Rectal smooth muscle tissue (tissue), 1 donor: ENCODE data around the gene ITGA3.

Source experiments
- H3K27ac ChIP-seq: one replicate; pipeline ENCODE4 v1.7.0; 2013; ENCODE audit warnings: low read depth, low read length, inconsistent platforms
- H3K27me3 ChIP-seq: one replicate; pipeline ENCODE4 v1.7.0; 2013; ENCODE audit warnings: low read length; ENCODE audit not compliant: control insufficient read depth, insufficient read depth
- H3K36me3 ChIP-seq: one replicate; pipeline ENCODE4 v1.7.0; 2013; ENCODE audit warnings: low read length; ENCODE audit not compliant: control insufficient read depth, insufficient read depth
- H3K4me1 ChIP-seq: one replicate; pipeline ENCODE4 v1.7.0; 2013; ENCODE audit warnings: low read length; ENCODE audit not compliant: control insufficient read depth, insufficient read depth
- H3K4me3 ChIP-seq: one replicate; pipeline ENCODE4 v1.7.0; 2013; ENCODE audit warnings: low read length
- H3K9ac ChIP-seq: one replicate; pipeline ENCODE4 v1.7.0; 2013; ENCODE audit warnings: low read length

Gene ITGA3

GRCh38 chr17:50026046-50026675, 29.7 kb upstream of the ITGA3 start:
- Histone ChIP-seq H3K36me3 (no peaks in the 10 kb centered on the region), H3K9ac (no peak overlapping the region), H3K4me3 (no peak overlapping the region), H3K27me3 (peaks cover 2% of the 10 kb centered on the region), H3K27ac (no peak overlapping the region), H3K4me1 (peaks cover 7% of the 10 kb centered on the region)

- H3K4me1 ChIP-seq = peaks cover 7% of the 10 kb centered on the region
- no peaks in the 10 kb centered on the region for H3K36me3 ChIP-seq
- peaks cover 2% of the 10 kb centered on the region for H3K27me3 ChIP-seq
- no peak overlapping the region for H3K27ac ChIP-seq
- peak overlapping the region; percentile 56 for H3K4me3 ChIP-seq
- no peak overlapping the region for H3K9ac ChIP-seq
These were observed 29.1 kb upstream of the ITGA3 start for GRCh38 chr17:50026837-50027171.

- Histone ChIP-seq H3K27ac (no peak overlapping the region), H3K36me3 (no peaks in the 10 kb centered on the region), H3K9ac (no peak overlapping the region), H3K4me3 (peak overlapping the region; percentile 56), H3K4me1 (peaks cover 7% of the 10 kb centered on the region), H3K27me3 (peaks cover 2% of the 10 kb centered on the region)
These were observed 28.6 kb upstream of the ITGA3 start for GRCh38 chr17:50027172-50027880.

- peak overlapping the region; percentile 8 for H3K27ac ChIP-seq
These were observed 27.8 kb upstream of the ITGA3 start for GRCh38 chr17:50027881-50028735.

GRCh38 chr17:50028736-50029120, 27.2 kb upstream of the ITGA3 start:
- H3K9ac ChIP-seq = no peak overlapping the region
- no peak overlapping the region for H3K4me3 ChIP-seq
- H3K27ac ChIP-seq = peak overlapping the region; percentile 8
- no peaks in the 10 kb centered on the region for H3K36me3 ChIP-seq
- H3K4me1 ChIP-seq = peaks cover 7% of the 10 kb centered on the region
- H3K27me3 ChIP-seq = peaks cover 2% of the 10 kb centered on the region

More at GRCh38 chr17:50027881-50028735, 27.8 kb upstream of the ITGA3 start:
- Histone ChIP-seq H3K4me1 (peaks cover 7% of the 10 kb centered on the region), H3K27me3 (peaks cover 2% of the 10 kb centered on the region), H3K36me3 (no peaks in the 10 kb centered on the region), H3K4me3 (no peak overlapping the region), H3K9ac (no peak overlapping the region)

GRCh38 chr17:50029185-50029584, 26.7 kb upstream of the ITGA3 start:
- no peak overlapping the region for H3K9ac ChIP-seq
- peaks cover 2% of the 10 kb centered on the region for H3K27me3 ChIP-seq
- H3K36me3 ChIP-seq = no peaks in the 10 kb centered on the region
- no peak overlapping the region for H3K4me3 ChIP-seq
- no peak overlapping the region for H3K27ac ChIP-seq
- peaks cover 7% of the 10 kb centered on the region for H3K4me1 ChIP-seq

GRCh38 chr17:50033316-50033715, 22.6 kb upstream of the ITGA3 start:
- H3K9ac ChIP-seq = no peak overlapping the region
- peak overlapping the region; percentile 50 for H3K27ac ChIP-seq
- H3K27me3 ChIP-seq = no peaks in the 10 kb centered on the region
- H3K36me3 ChIP-seq = no peaks in the 10 kb centered on the region
- H3K4me1 ChIP-seq = peaks cover 24% of the 10 kb centered on the region
- no peak overlapping the region for H3K4me3 ChIP-seq

- Histone ChIP-seq H3K4me1 (peaks cover 24% of the 10 kb centered on the region), H3K27ac (no peak overlapping the region), H3K9ac (no peak overlapping the region), H3K4me3 (no peak overlapping the region), H3K27me3 (no peaks in the 10 kb centered on the region), H3K36me3 (no peaks in the 10 kb centered on the region)
These were observed 21.2 kb upstream of the ITGA3 start for GRCh38 chr17:50034498-50035364.

GRCh38 chr17:50035421-50035879, 20.5 kb upstream of the ITGA3 start:
- Histone ChIP-seq H3K27ac (no peak overlapping the region), H3K9ac (no peak overlapping the region), H3K4me3 (no peak overlapping the region), H3K27me3 (no peaks in the 10 kb centered on the region), H3K4me1 (peaks cover 24% of the 10 kb centered on the region), H3K36me3 (no peaks in the 10 kb centered on the region)

- Histone ChIP-seq H3K27me3 (no peaks in the 10 kb centered on the region), H3K9ac (no peak overlapping the region), H3K4me3 (no peak overlapping the region), H3K36me3 (no peaks in the 10 kb centered on the region), H3K27ac (no peak overlapping the region), H3K4me1 (peaks cover 24% of the 10 kb centered on the region)
These were observed 20.0 kb upstream of the ITGA3 start for GRCh38 chr17:50035945-50036344.

- no peak overlapping the region for H3K4me3 ChIP-seq
- peak overlapping the region; percentile 80 for H3K27ac ChIP-seq
- no peaks in the 10 kb centered on the region for H3K36me3 ChIP-seq
- peaks cover 24% of the 10 kb centered on the region for H3K4me1 ChIP-seq
- H3K27me3 ChIP-seq = no peaks in the 10 kb centered on the region
- no peak overlapping the region for H3K9ac ChIP-seq
These were observed 19.3 kb upstream of the ITGA3 start for GRCh38 chr17:50036455-50037261.
